ENCODE data around the gene SH3PXD2A. TPM values are rescaled to one million over a fixed set of nuclear protein-coding genes. Genes with fewer than 3 reads are reported as not detected.

SH3PXD2A gene
- total and polyA plus RNA-seq, 5 experiments from 2014 or later: 0.09 to 22.4 (median 0.50) TPM

GRCh38 chr10:103554488-103555324, 300.7 kb downstream of the SH3PXD2A start:
- ATAC-seq: peak; percentile 70 to 77
- Mint-ChIP-seq H3K27me3 (peaks cover 5 to 51% (median 18%) of the 10 kb centered on the region in 5 donors), H3K27ac (peak overlapping the region in 3 of 10 donors; percentile 13 to 81 (median 18)), H3K4me3 (peak overlapping the region; percentile 65 to 85 (median 79)), H3K9me3 (no peaks in the 10 kb centered on the region), H3K4me1 (peaks cover 9 to 29% (median 23%) of the 10 kb centered on the region in 4 donors), H3K36me3 (no peaks in the 10 kb centered on the region)
- POLR2A ChIA-PET: interaction anchor here (1.3 kb wide), 1 partner anchor 29 kb away, joined by 3 read pairs; no protein-coding TSS in a partner anchor
- peak in 1 of 10 donors; percentile 10 for DNase-seq

- peaks cover 5 to 45% (median 14%) of the 10 kb centered on the region in 5 donors for H3K27me3 Mint-ChIP-seq
- H3K4me1 Mint-ChIP-seq: peaks cover 11 to 33% (median 23%) of the 10 kb centered on the region in 4 donors
- DNase-seq: no peak
- peak in 1 of 2 donors; percentile 31 for ATAC-seq
- H3K9me3 Mint-ChIP-seq: no peaks in the 10 kb centered on the region
- H3K36me3 Mint-ChIP-seq: no peaks in the 10 kb centered on the region
- H3K4me3 Mint-ChIP-seq: peak overlapping the region in 9 of 10 donors; percentile 26 to 85 (median 80)
- H3K27ac Mint-ChIP-seq: peak overlapping the region in 1 of 10 donors; percentile 48
- POLR2A ChIA-PET: interaction anchor here (1.3 kb wide), 1 partner anchor 29 kb away, joined by 3 read pairs; no protein-coding TSS in a partner anchor
Observed at GRCh38 chr10:103553743-103554487, 301.5 kb downstream of the SH3PXD2A start.

- Mint-ChIP-seq H3K4me1 (peaks cover 11 to 30% (median 17%) of the 10 kb centered on the region in 4 donors), H3K4me3 (peak overlapping the region in 1 of 10 donors; percentile 2), H3K27me3 (peaks cover 2 to 37% (median 11%) of the 10 kb centered on the region in 5 donors), H3K9me3 (no peaks in the 10 kb centered on the region), H3K27ac (peak overlapping the region in 2 of 10 donors; percentile 49), H3K36me3 (no peaks in the 10 kb centered on the region)
- DNase-seq: no peak
- ATAC-seq: no peak
- POLR2A ChIA-PET: no interaction called here
Observed at GRCh38 chr10:103552856-103553742, 302.3 kb downstream of the SH3PXD2A start.

- DNase-seq (no peak), ATAC-seq (no peak)
- H3K4me3 Mint-ChIP-seq: no peak overlapping the region
- H3K27ac Mint-ChIP-seq: peak overlapping the region in 1 of 10 donors; percentile 49
- no peaks in the 10 kb centered on the region for H3K9me3 Mint-ChIP-seq
- H3K4me1 Mint-ChIP-seq: peaks cover 9 to 35% (median 16%) of the 10 kb centered on the region in 4 donors
- peaks cover 0 to 26% (median 8%) of the 10 kb centered on the region in 5 donors for H3K27me3 Mint-ChIP-seq
- POLR2A ChIA-PET: no interaction called here
- H3K36me3 Mint-ChIP-seq: no peaks in the 10 kb centered on the region
Observed at GRCh38 chr10:103551619-103552602, 303.5 kb downstream of the SH3PXD2A start.

GRCh38 chr10:103550229-103550628, 305.1 kb downstream of the SH3PXD2A start:
- H3K4me1 Mint-ChIP-seq: peaks cover 9 to 23% (median 13%) of the 10 kb centered on the region in 4 donors
- POLR2A ChIA-PET: no interaction called here
- DNase-seq: peak in 1 of 10 donors; percentile 34
- H3K36me3 Mint-ChIP-seq: no peaks in the 10 kb centered on the region
- H3K9me3 Mint-ChIP-seq: no peaks in the 10 kb centered on the region
- H3K27me3 Mint-ChIP-seq: peaks cover 0 to 13% (median 0%) of the 10 kb centered on the region in 5 donors
- no peak for ATAC-seq
- no peak overlapping the region for H3K27ac Mint-ChIP-seq
- no peak overlapping the region for H3K4me3 Mint-ChIP-seq

- POLR2A ChIA-PET: no interaction called here
- ATAC-seq (no peak), DNase-seq (peak in 1 of 10 donors; percentile 19)
- Mint-ChIP-seq H3K36me3 (no peaks in the 10 kb centered on the region), H3K4me3 (no peak overlapping the region), H3K27me3 (peaks cover 0 to 7% (median 0%) of the 10 kb centered on the region in 5 donors), H3K4me1 (peaks cover 6 to 17% (median 7%) of the 10 kb centered on the region in 4 donors), H3K27ac (peak overlapping the region in 2 of 10 donors; percentile 21 to 53), H3K9me3 (no peaks in the 10 kb centered on the region)
Observed at GRCh38 chr10:103549349-103549685, 306.1 kb downstream of the SH3PXD2A start.

GRCh38 chr10:103548581-103549348, 306.6 kb downstream of the SH3PXD2A start:
- no peak for ATAC-seq
- no peak overlapping the region for H3K4me3 Mint-ChIP-seq

GRCh38 chr10:103548006-103548405, 307.4 kb downstream of the SH3PXD2A start:
- Mint-ChIP-seq H3K27ac (no peak overlapping the region), H3K4me1 (peaks cover 5 to 13% (median 6%) of the 10 kb centered on the region in 4 donors), H3K4me3 (no peak overlapping the region), H3K36me3 (no peaks in the 10 kb centered on the region), H3K9me3 (no peaks in the 10 kb centered on the region), H3K27me3 (peaks cover 0 to 2% (median 0%) of the 10 kb centered on the region in 5 donors)
- ATAC-seq (no peak), DNase-seq (no peak)
- POLR2A ChIA-PET: no interaction called here

More at GRCh38 chr10:103548581-103549348, 306.6 kb downstream of the SH3PXD2A start:
- peak in 1 of 10 donors; percentile 46 for DNase-seq
- H3K27me3 Mint-ChIP-seq: peaks cover 0 to 2% (median 0%) of the 10 kb centered on the region in 5 donors
- H3K36me3 Mint-ChIP-seq: no peaks in the 10 kb centered on the region
- peaks cover under 1 to 12% (median 2%) of the 10 kb centered on the region in 4 donors for H3K4me1 Mint-ChIP-seq
- no peaks in the 10 kb centered on the region for H3K9me3 Mint-ChIP-seq
- POLR2A ChIA-PET: no interaction called here
- peak overlapping the region in 1 of 10 donors; percentile 21 for H3K27ac Mint-ChIP-seq

- peaks cover 9 to 19% (median 12%) of the 10 kb centered on the region in 4 donors for H3K4me1 Mint-ChIP-seq
- no peaks in the 10 kb centered on the region for H3K36me3 Mint-ChIP-seq
- ATAC-seq: no peak
- H3K9me3 Mint-ChIP-seq: no peaks in the 10 kb centered on the region
- POLR2A ChIA-PET: no interaction called here
- H3K27ac Mint-ChIP-seq: peak overlapping the region in 1 of 10 donors; percentile 48
- peaks cover 0 to 5% (median 0%) of the 10 kb centered on the region in 5 donors for H3K27me3 Mint-ChIP-seq
- H3K4me3 Mint-ChIP-seq: no peak overlapping the region
- DNase-seq: peak in 1 of 10 donors; percentile 58
Observed at GRCh38 chr10:103547391-103547946, 307.9 kb downstream of the SH3PXD2A start.

GRCh38 chr10:103546401-103546800, 309.0 kb downstream of the SH3PXD2A start:
- ATAC-seq (no peak), DNase-seq (peak in 1 of 10 donors; percentile 36)
- Mint-ChIP-seq H3K4me3 (no peak overlapping the region), H3K36me3 (no peaks in the 10 kb centered on the region), H3K4me1 (peaks cover 9 to 20% (median 13%) of the 10 kb centered on the region in 4 donors), H3K9me3 (no peaks in the 10 kb centered on the region), H3K27ac (no peak overlapping the region), H3K27me3 (peaks cover 0 to 6% (median 0%) of the 10 kb centered on the region in 5 donors)
- POLR2A ChIA-PET: no interaction called here

All from naive thymus-derived CD8-positive, alpha-beta T cell (primary cell).